ENCODE measurements around the gene ELAPOR1.

Gene ELAPOR1

DNA sequence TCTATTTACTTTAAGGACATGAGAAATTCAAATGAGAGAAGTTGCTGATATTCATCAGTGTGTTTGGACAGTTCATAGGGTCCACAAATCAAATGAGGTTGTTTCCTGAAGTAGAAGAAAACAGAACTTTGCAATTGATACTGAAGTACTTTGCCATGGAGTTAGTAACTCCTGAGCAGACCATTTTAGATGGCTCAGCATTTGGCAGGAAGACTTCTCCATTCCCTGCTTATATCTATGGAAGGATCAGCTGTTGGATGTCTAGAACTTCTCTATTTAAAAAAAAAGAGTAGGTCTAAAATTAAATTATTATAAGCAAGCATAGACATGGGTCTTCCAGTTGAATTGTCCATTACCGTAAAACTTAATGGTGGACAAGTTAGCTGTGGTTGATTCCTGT, 18.3 kb upstream of the ELAPOR1 start:
- DNase-seq = no peak

GRCh38 chr1:109096120-109096519, 17.8 kb upstream of the ELAPOR1 start:
- DNase-seq = no peak

DNA sequence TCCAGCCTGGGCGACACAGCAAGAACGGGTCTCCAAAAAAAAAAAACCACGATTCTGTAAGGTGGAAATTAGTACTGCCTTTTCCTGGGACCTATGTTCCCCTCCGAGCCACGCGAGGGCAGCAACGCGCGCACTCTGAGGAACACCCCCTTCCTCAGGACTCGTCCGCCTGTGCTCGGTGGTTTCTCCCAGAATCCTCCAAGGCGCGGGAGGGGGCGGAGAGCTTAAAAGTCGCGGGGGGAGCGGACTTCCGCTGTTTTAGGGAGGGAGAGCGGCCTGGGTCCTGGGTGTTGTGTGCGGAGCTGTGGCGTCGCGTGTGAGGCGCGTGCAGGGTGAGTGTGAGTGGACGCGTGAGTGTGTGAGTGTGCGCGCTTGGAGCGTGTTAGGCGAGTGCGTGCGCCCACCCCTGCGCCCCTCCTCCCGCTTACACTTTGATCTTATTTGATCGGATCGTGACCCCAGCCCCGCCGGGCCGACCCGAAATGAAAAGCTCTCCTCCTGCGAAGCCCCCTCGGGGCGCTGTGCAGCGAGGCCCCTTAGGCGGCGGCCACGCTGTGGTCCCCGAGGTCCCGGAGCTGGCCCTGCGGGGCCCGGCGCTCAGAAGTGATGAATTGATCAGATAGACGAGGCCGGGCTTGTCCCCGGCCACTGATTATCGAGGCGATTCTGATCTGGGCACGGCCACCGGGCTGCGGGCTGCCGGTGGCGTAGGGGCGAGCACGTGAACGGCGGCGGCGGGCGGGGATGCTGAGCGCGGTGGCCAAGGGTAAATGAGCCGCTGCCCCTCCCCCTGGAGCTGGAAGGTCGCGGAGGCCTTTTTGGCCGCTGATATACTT, 13.8 kb upstream of the ELAPOR1 start:
- DNase-seq = peak; percentile 92 to 95

- peak in 1 of 2 experiments; percentile 10 for DNase-seq
Measured at GRCh38 chr1:109104364-109105151, 9.4 kb upstream of the ELAPOR1 start.

DNA sequence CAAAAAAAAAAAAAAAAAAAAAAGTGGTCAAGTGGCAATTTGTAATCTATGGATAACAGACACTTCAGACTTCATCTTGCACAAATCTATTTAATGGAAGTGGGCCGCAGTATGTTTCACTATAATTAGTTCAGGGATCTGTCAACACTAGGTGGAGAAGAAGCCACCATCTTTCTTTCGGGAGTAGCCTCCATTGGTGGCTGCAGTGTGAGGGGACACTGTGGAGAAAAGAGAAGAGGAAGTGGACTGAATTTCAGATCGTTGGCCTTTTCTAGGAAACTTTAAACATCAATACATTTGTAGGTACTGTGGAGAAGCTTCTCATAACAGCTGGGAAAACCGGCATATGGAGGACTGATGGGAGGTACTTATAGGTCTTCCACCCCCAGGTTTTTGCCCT, 8.0 kb upstream of the ELAPOR1 start:
- no peak for DNase-seq

DNA sequence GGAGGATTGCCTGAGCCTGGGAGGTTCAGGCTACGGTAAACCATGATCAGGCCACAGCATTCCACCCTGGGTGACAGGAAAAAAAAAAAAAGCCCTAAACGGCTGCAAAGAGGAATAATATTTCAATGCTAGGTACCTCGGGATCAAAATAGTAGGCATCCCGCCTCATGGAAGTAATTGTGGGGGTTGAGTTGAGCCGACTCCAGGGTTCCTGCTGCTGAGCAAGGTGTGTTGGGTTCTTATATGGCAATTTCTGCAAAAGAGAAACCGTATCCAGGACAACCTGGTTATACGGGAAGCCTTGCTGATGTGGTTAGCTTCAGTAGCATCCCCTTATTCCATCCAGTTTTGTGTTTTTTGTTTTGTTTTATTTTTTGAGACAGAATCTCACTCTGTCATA, 6.1 kb upstream of the ELAPOR1 start:
- no peak for DNase-seq

GRCh38 chr1:109109906-109110305, 4.0 kb upstream of the ELAPOR1 start:
- DNase-seq = no peak

DNA sequence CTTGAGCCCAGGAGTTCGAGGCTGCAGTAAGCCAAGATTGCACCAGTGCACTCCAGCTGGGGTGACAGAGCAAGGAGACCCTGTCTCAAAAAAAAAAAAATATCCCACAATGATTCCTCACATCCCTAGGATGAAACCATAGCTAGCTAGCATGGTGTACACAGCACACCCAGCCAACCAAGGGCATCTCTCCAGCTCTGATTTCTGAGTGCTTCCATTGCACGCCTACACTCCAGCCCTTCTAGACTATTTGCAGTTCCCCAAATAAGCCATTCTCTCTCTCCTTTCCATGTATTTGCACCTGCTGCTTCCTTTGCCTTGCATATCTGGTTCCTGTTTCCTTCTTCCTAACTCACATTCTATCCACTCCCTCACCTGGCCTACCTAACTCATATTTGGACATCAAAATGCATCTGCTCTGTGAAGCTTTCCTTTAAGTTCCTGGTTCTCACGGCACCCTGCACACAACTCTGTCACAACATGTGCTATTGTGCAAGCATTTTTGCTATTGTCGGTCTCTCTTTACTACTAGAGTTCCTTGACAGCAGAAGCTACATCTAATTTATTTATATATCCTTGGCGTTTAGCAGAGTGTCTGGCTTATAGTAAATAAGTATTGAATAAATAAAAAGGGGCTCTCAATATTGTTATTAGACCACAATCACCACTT, 2.4 kb upstream of the ELAPOR1 start:
- DNase-seq = peak; percentile 64 to 78

GRCh38 chr1:109112056-109112651, 1.8 kb upstream of the ELAPOR1 start:
- DNase-seq = peak; percentile 59 to 62

DNA sequence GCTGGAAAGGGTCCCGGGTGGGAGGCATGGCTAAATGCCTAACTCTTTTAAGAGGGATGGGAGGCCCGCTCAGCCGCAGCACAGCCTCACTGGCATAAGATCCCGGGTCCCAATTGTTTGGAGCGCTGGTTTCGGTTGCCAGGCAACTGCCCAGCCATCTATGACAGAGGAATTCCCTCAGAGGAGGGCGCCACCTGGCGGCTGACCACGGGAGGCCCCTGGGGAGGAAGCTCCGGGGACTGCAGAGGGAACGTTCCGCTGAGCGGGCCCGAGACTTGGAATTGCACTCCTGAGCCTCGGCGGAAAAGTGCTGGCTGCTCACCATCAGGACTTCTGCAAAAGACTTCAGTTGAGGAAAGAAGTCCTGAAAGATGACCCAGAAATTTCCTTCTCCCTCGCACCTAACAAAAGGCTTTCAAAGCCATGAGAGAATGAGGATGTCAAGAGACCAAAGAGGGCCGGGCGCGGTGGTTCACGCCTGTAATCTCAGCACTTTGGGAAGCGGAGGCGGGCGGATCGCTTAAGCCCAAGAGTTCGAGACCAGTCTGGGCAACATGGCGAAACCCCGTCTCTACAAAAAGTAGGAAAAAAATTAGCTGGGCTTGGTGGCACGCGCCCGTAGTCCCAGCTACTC, 1.1 kb upstream of the ELAPOR1 start:
- peak; percentile 58 to 68 for DNase-seq

DNA sequence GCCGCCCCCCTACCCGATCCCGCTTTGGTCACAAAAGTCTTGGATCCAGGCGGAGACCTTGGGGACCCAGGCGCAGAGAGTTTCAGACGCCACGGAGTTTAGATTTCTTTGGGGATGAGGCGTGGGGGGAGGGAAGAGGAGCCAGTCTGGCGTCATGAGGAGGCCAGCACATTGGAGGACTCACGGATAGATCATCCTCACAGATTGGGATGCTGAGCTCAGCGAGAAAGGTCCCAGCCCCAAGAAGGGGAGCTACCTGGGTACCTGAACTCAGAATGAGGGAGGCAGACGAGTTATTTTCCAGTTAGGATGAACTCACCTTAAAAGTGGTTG, 393 bp downstream of the ELAPOR1 start:
- no peak for DNase-seq

DNA sequence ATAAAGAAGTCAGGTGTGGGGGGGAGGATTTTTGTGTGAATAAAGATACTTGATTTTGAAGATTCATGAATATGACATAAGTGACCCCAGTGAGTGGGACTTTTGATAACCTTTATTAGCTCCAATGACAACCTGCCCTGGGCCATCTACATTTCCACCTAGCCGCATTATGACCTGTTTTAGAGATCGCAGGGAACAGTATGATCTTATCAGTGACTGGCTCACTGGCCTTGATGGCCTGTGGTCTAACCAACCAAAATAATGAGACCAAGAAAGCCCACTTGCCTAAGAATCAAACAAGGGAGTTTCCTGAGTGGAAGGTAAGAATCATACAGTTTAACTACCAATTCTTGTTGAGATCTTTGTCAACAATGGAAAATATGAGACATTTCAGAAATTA, 1.8 kb downstream of the ELAPOR1 start:
- no peak for DNase-seq

DNA sequence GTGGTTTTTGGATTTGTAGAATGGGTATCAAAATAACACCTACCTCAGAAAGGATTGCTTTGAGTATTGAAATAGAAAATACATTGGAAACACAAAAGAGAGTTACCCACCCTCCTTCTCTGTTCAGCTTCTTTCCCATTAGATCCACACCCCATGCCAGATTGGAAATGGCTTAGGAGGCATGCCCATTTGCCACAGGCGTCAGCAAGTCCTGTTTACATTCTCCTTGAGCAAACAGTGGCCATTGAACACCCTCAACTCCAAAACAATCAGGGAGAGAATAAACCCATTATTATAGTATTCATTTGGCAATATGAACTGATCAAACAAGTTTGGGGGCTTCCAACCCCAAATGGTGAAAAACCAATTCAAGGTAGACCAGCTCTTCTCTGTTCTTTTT, 2.4 kb downstream of the ELAPOR1 start:
- DNase-seq = no peak

GRCh38 chr1:109118089-109118488, 4.2 kb downstream of the ELAPOR1 start:
- no peak for DNase-seq

DNA sequence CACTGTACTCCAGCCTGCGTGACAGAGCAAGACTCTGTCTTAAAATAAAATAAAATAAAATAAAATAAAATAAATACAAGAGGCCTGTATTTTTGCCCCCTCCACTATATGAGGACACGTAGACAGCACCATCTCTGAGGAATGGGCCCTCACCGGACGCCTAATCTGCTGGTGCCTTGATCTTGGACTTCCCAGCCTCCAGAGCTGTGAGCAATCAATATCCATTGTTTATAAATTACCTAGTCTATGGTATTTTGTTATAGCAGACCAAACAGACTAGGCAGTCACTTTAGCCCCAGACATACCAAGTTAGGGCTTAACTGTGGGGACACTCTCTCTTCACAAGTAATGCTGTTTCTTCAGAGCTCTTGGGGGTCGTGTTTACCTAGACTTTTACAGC, 6.4 kb downstream of the ELAPOR1 start:
- no peak for DNase-seq

GRCh38 chr1:109131059-109131458, 17.1 kb downstream of the ELAPOR1 start:
- no peak for DNase-seq

GRCh38 chr1:109131800-109132199, 17.9 kb downstream of the ELAPOR1 start:
- no peak for DNase-seq

GRCh38 chr1:109133002-109133706, 19.2 kb downstream of the ELAPOR1 start:
- DNase-seq = no peak

- peak in 1 of 2 experiments; percentile 4 for DNase-seq
Measured at GRCh38 chr1:109133815-109134214, 19.9 kb downstream of the ELAPOR1 start.

- DNase-seq = no peak
Measured at GRCh38 chr1:109134423-109134822, 20.5 kb downstream of the ELAPOR1 start.

- DNase-seq = no peak
Measured at GRCh38 chr1:109135940-109136339, 22.0 kb downstream of the ELAPOR1 start.

DNA sequence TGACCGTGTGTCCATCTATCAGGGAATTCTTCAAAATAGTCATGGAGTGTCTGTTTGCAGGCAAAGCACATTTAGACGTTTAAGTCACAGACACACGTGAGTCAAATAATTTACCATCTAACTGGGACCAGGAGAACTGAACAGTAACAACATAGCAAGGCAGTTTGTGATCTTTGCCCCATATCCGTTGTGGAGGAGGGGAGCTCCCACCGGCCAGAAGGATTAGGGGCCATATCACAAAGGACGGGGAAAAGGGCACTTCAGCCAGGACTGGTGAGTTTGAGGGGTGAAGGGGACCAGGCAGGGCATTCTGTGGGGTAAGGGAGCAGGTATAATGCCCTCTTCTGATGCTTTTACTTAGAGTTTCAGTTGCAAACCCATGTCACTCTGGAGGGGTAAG, 22.9 kb downstream of the ELAPOR1 start:
- DNase-seq = no peak
